Activated CD4-positive, alpha-beta T cell treated with anti-CD3 and anti-CD28 coated beads, Interleukin-2, amount 50 U/mL, for 1 hour (primary cell): ENCODE measurements around the gene MPND.

ENCODE experiments used
- DNase-seq: peaks from one replicate; pipeline ENCODE4 v3.0.0-alpha.2; 2020

The MPND gene

DNA sequence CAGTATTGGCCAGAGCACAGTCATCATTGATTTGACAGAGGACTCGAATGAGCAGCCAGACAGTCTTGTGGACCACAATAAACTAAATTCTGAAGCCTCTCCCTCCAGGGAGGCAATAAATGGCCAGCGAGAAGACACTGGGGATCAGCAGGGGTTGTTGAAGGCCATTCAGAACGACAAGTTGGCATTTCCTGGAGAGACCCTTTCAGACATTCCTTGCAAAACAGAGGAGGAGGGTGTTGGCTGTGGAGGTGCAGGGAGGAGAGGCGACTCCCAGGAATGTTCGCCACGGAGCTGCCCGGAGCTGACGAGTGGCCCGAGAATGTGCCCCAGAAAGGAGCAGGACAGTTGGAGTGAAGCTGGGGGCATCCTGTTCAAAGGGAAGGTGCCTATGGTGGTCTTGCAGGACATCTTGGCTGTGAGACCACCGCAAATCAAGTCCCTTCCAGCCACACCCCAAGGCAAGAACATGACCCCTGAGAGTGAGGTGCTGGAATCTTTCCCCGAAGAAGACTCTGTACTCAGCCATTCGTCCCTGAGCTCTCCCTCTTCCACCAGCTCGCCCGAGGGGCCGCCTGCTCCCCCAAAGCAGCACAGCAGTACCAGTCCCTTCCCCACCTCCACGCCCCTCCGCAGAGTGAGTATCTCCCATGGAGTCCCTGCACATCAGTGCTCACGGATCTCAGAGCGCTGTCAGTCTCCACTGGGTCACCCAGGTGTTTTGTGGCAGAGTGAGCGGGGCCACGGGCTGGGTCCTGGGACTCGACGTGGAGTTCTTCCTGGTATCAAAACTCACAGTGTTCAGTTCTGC lies 66.0 kb downstream of the MPND start:
- no peak for DNase-seq
